Retinal pigment epithelial cell (primary cell): Measurements from ENCODE around the gene EEIG2.
A peak's percentile ranks its signal among the peaks of the same experiment; 100 is the strongest.

Experiments used
- DNase-seq: peaks from one replicate; pipeline ENCODE4 v3.0.0-alpha.2; 2010; ENCODE audit warnings: low read depth
- H3K4me3 ChIP-seq: 2 replicates; pipeline ENCODE4 v1.5.1; 2011; ENCODE audit warnings: mild to moderate bottlenecking, low read length, control low read depth, moderate library complexity
- TF ChIP-seq, protein P1 (sequence below): conservative IDR thresholded peaks from 2 replicates; pipeline ENCODE4 v1.5.1; 2011; ENCODE audit warnings: low read depth, low read length, control low read depth, inconsistent platforms

EEIG2 gene

DNA sequence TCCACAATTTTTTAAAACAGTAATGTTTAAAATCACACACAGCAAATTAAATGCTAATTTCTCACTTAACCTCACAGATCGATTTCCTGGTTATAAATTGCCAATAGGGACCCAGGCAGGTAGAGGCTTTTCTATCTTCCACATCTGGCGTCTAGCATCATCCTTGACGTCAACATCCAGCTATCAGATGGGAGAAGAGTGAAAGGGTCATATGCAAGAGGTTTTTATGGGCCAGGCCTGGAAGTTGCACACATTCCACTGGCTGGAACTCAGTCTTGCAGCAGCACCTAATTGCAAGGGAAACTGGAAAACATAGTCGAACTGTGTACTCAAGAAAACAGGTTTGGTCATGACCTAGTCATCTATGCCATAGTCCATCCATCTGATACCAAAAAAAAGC is 6.0 kb upstream of the EEIG2 start:
- TF ChIP-seq, protein P1, sequence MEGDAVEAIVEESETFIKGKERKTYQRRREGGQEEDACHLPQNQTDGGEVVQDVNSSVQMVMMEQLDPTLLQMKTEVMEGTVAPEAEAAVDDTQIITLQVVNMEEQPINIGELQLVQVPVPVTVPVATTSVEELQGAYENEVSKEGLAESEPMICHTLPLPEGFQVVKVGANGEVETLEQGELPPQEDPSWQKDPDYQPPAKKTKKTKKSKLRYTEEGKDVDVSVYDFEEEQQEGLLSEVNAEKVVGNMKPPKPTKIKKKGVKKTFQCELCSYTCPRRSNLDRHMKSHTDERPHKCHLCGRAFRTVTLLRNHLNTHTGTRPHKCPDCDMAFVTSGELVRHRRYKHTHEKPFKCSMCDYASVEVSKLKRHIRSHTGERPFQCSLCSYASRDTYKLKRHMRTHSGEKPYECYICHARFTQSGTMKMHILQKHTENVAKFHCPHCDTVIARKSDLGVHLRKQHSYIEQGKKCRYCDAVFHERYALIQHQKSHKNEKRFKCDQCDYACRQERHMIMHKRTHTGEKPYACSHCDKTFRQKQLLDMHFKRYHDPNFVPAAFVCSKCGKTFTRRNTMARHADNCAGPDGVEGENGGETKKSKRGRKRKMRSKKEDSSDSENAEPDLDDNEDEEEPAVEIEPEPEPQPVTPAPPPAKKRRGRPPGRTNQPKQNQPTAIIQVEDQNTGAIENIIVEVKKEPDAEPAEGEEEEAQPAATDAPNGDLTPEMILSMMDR = no peak
- no peak overlapping the region for H3K4me3 ChIP-seq
- no peak for DNase-seq

DNA sequence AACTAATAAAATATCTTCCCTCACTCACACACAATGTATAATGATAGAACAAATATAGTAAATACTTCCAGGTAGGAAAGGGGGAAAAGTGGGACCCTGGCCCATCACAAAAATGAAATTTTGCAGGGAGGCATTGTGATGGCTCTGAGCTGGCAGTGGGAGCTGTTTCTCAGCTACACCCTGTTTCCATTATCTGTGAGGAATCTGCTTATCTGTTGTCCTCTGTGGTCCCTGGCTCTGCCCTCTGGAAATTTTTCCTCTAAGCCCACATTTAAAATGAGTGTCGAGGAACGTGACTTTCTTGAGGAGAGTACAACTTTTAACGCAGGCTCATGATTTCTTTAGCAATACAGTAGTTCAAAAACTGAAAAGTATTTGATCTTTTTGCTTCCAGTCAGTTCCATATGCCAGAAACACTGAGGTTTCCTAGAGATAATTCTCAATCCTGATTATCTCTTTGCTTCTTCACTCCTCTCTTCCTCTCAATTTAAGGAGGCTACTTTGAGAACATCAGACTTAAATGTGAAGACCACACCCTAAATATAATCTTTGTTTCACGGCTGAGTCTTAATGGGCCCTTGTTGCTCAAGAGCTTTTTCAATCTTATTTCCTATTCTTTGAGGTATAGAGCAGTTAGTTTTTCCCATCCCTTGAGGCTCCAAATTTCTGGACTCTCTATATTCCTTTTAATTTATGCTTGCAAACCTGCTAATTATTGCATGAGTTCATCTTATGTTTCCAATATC is 5.0 kb upstream of the EEIG2 start:
- no peak overlapping the region for H3K4me3 ChIP-seq
- TF ChIP-seq, protein P1 = no peak
- no peak for DNase-seq

DNA sequence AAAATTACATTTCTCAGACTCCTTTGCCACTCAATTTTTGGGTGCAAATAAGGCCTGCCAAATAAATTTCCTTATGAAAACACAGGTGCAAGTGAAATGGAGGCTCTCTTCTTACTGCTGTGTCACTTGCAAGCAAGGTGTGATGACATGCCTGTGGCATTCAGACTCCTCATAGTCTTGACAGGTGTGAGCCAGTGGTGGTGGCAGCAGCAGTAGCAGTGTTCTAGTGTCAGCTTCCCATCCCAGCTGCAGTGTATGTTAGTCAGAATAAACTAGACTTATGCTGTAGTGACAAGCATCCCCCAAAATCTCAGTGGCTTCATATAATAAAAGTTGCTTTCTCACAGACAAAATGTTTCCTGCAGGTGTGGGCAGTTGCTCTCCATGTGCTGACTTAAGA is 3.8 kb upstream of the EEIG2 start:
- H3K4me3 ChIP-seq = no peak overlapping the region
- DNase-seq = no peak
- TF ChIP-seq, protein P1 = no peak

DNA sequence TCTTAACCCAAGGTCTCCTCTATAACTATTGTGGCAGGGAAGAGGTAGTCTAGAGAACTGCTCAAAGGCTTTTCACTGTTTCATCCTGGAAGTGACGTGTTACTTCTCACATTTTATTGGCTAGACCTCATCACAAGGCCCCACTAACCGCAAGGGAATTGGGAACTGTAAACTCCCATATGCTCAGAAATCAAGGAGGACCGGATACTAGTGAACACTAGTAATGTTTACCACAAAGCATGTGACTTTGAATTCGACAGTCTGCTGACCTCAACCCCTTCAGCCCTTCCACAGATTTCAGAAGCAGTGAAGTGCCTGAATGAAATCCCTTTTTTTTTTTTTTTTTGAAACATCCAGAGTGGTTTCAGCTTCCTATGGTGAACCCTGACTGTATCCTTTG is 3.4 kb upstream of the EEIG2 start:
- TF ChIP-seq, protein P1 = no peak
- DNase-seq = no peak
- no peak overlapping the region for H3K4me3 ChIP-seq

DNA sequence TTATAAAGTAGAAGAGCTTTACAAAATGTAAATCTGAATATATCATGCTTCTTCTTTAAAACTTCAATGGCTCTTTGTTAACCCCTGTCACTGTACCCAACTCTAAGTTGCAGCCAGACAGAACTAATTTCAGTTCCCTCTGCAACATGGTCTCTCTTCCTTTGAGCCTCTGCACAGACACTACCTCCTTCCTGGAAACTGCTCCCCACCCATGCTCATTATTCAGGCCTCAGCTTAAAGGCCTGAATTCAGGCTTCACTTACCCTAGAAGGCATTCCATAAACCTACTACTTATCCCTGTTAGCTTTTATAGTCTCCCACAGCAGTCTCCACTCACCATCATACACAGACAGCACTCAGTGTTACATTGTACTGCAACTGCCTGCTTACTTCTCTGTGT is 2.6 kb upstream of the EEIG2 start:
- TF ChIP-seq, protein P1 = no peak
- no peak overlapping the region for H3K4me3 ChIP-seq
- no peak for DNase-seq

DNA sequence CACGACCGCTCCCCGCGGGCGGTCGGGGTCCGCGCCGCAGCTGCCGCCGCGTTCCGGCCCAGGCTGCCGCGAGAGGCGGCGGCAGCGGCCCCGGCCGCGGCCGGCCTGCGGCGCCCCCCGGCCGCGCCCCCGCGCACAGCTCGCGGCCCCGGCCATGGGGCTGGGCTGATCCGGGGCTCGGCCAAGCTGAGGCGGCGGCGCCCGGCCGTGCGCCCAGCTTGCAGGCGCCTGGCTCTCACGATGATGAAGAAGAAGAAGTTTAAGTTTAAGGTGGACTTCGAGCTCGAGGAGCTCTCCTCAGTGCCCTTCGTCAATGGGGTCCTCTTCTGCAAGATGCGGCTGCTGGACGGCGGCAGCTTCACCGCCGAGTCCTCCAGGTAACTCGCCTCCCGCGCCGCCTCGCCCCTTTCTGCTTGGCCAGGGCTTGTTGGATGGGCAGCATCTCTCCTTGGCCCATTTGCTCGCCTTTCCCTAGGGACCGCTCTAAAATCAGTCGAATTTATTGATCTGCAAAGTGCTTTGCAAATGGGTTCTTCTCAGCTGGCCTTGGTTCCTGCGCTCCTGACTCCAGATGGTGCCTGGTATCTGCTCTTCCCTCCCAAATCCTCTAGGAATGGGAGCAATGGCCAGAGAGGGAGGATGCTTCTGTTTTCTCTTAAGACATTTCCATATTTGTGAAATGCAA is 431 bp downstream of the EEIG2 start:
- TF ChIP-seq, protein P1 = no peak
- H3K4me3 ChIP-seq = peak overlapping the region; percentile 70
- no peak for DNase-seq
